Upper lobe of right lung (tissue), 1 donor: ENCODE measurements around the gene PRKCE. TPM values are rescaled to one million over a fixed set of nuclear protein-coding genes. Genes with fewer than 3 reads are reported as not detected.

Experiments used
- ATAC-seq: fragments of 200-7000 bp; cut with Tn5 transposase; one replicate; pipeline ENCODE4 v1.9.1; 2020; ENCODE audit warnings: mild to moderate bottlenecking, moderate library complexity
- DNase-seq: peaks from one replicate; pipeline ENCODE4 v3.0.0-alpha.2; 2020
- H3K27ac ChIP-seq: fragments of 200-600 bp; one replicate; pipeline ENCODE4 v1.8.0; 2022
- H3K27me3 ChIP-seq: fragments of 200-600 bp; one replicate; pipeline ENCODE4 v1.8.0; 2022; ENCODE audit warnings: mild to moderate bottlenecking
- H3K36me3 ChIP-seq: fragments of 200-600 bp; one replicate; pipeline ENCODE4 v1.8.0; 2022
- H3K4me1 ChIP-seq: fragments of 200-600 bp; one replicate; pipeline ENCODE4 v1.8.0; 2022
- H3K4me3 ChIP-seq: fragments of 200-600 bp; one replicate; pipeline ENCODE4 v1.8.0; 2022; ENCODE audit warnings: mild to moderate bottlenecking
- H3K9me3 ChIP-seq: fragments of 200-600 bp; one replicate; pipeline ENCODE4 v1.8.0; 2022
- intact Hi-C: fragments of 100-400 bp; cut with DNase I; formaldehyde crosslinking; loops from one replicate; pipeline ENCODE4 v1.11.0; 2022
- total RNA-seq: library from RNA; stranded (reverse); fragmentation: NEBNext Ultra II Directional; extraction: Animal tissue kit (Norgen Biotek cat#: 25700); gene quantifications from one replicate; pipeline ENCODE4 v1.2.1, GENCODE V29; 2021
- TF ChIP-seq, protein P1 (sequence below): fragments of 200-600 bp; IDR thresholded peaks from one replicate; pipeline ENCODE4 v1.8.0; 2022; ENCODE audit warnings: antibody characterized with exemption
- donor health status: DM: no; HTN: yes; CAD: no; lungs with severe emphysema.

The PRKCE gene
- total RNA-seq, 1 donor from 2014 or later = 65.6 TPM

DNA sequence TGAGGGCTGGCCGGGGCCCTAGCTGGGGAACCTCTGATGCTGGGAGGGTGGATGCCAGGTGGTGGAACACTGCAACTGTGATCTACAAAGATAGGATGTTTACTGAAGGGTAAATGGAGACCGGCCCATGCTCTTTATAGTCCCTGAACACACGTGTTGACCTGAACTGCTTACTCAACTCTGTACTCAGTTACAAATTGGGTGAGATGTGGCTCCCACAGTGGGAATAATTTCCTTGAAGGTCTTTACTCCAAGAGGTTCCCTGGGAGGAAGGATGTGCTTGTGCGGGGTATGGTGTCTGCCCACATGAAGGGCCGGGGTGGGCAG lies 254.1 kb downstream of the PRKCE start:
- ATAC-seq = no peak
- H3K27ac ChIP-seq = no peak overlapping the region
- intact Hi-C loops = no loop called here

GRCh38 chr2:45907592-45907991 lies 256.1 kb downstream of the PRKCE start:
- intact Hi-C loops = no loop called here
- DNase-seq = no peak
- no peaks in the 10 kb centered on the region for H3K9me3 ChIP-seq
- TF ChIP-seq, protein P1, sequence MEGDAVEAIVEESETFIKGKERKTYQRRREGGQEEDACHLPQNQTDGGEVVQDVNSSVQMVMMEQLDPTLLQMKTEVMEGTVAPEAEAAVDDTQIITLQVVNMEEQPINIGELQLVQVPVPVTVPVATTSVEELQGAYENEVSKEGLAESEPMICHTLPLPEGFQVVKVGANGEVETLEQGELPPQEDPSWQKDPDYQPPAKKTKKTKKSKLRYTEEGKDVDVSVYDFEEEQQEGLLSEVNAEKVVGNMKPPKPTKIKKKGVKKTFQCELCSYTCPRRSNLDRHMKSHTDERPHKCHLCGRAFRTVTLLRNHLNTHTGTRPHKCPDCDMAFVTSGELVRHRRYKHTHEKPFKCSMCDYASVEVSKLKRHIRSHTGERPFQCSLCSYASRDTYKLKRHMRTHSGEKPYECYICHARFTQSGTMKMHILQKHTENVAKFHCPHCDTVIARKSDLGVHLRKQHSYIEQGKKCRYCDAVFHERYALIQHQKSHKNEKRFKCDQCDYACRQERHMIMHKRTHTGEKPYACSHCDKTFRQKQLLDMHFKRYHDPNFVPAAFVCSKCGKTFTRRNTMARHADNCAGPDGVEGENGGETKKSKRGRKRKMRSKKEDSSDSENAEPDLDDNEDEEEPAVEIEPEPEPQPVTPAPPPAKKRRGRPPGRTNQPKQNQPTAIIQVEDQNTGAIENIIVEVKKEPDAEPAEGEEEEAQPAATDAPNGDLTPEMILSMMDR = no peak
- no peak overlapping the region for H3K27ac ChIP-seq
- no peak overlapping the region for H3K4me3 ChIP-seq
- H3K36me3 ChIP-seq = no peaks in the 10 kb centered on the region
- H3K4me1 ChIP-seq = peaks cover 15% of the 10 kb centered on the region
- H3K27me3 ChIP-seq = no peaks in the 10 kb centered on the region
- no peak for ATAC-seq

More for the DNA sequence above, 254.1 kb downstream of the PRKCE start:
- TF ChIP-seq, protein P1 = no peak
- Histone ChIP-seq H3K36me3 (no peaks in the 10 kb centered on the region), H3K9me3 (no peaks in the 10 kb centered on the region), H3K4me3 (no peak overlapping the region), H3K4me1 (peaks cover 13% of the 10 kb centered on the region), H3K27me3 (no peaks in the 10 kb centered on the region)
- no peak for DNase-seq

- no peak for ATAC-seq
- Histone ChIP-seq H3K4me3 (no peak overlapping the region), H3K36me3 (no peaks in the 10 kb centered on the region), H3K4me1 (peaks cover 15% of the 10 kb centered on the region), H3K27ac (no peak overlapping the region), H3K27me3 (no peaks in the 10 kb centered on the region), H3K9me3 (no peaks in the 10 kb centered on the region)
- TF ChIP-seq, protein P1 = no peak
- no peak for DNase-seq
- intact Hi-C loops = no loop called here
These were observed 257.1 kb downstream of the PRKCE start for GRCh38 chr2:45908316-45909170.

DNA sequence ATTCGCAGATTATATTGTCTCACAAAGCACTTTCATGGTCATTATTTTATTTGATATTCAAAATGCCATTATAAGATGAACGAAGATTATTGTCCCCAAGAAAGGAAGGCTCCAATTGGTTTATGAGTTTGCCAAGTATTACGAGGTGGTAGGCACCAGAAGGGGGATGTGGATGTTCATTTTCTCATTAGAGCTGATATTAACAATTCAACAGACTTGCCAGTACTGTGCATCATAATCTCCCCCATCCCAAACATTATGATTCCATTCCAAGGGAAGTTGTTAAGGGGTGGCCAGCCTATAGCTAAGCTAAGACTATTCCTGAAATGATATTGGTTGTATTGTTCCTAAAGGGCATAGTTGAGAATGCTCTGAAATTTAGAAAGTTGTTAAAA lies 257.7 kb downstream of the PRKCE start:
- ATAC-seq (no peak), DNase-seq (no peak)
- Histone ChIP-seq H3K4me1 (peaks cover 15% of the 10 kb centered on the region), H3K4me3 (no peak overlapping the region), H3K9me3 (no peaks in the 10 kb centered on the region), H3K36me3 (no peaks in the 10 kb centered on the region), H3K27me3 (no peaks in the 10 kb centered on the region), H3K27ac (no peak overlapping the region)
- TF ChIP-seq, protein P1 = no peak
- intact Hi-C loops = no loop called here

GRCh38 chr2:45909677-45910191 lies 258.3 kb downstream of the PRKCE start:
- H3K36me3 ChIP-seq = no peaks in the 10 kb centered on the region
- peak; percentile 84 for DNase-seq
- peak overlapping the region; percentile 30 for H3K27ac ChIP-seq
- H3K4me1 ChIP-seq = peaks cover 11% of the 10 kb centered on the region
- ATAC-seq = peak; percentile 84
- no peak overlapping the region for H3K4me3 ChIP-seq
- H3K9me3 ChIP-seq = no peaks in the 10 kb centered on the region
- TF ChIP-seq, protein P1 = no peak
- intact Hi-C loops = no loop called here
- H3K27me3 ChIP-seq = no peaks in the 10 kb centered on the region
